Gastroesophageal sphincter (tissue), 3 donors: ENCODE results near the gene ISM1.

ENCODE experiments used
- CTCF ChIP-seq, 4 experiments: fragments of 200-600 bp in 2 of 4; fragments of 450-650 bp in 2 of 4; sonication (generic) in 1 of 4; IDR thresholded peaks; one replicate each; pipeline ENCODE4 v1.5.1; 2017 to 2019; ENCODE audit warnings: antibody characterized with exemption in 4 of 4, mild to moderate bottlenecking in 2 of 4, moderate library complexity in 2 of 4
- POLR2A ChIP-seq, 2 donors: fragments of 450-650 bp; IDR thresholded peaks; one replicate each; pipeline ENCODE4 v1.6.1; 2017; ENCODE audit warnings: antibody characterized with exemption in 2 of 2, mild to moderate bottlenecking in 2 of 2, moderate library complexity in 1 of 2
- POLR2AphosphoS5 ChIP-seq: sonication (generic); formaldehyde crosslinking; IDR thresholded peaks from one replicate; pipeline ENCODE4 v1.6.1; 2017; ENCODE audit warnings: antibody characterized with exemption

DNA sequence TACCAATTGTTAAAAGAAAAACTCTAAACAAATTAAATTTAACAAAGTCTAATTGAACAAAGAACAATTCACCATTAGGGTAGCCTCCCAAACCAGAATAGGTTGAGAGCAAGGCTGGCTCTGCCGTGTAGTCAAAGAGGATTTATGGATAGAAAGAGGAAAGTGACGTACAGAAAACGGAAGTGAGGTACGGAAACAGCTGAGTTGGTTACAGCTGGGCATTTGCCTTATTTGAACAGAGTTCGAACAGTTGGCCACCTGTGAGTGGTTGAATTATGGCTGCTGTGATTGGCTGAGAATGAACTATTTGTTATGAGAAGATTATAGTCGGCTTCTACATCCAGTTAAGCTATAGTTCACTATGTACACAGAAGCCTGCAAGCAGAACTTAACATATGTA is 18.5 kb upstream of the ISM1 start:
- TF ChIP-seq POLR2A (IDR thresholded peaks at IDR 0.05) = no peak
- TF ChIP-seq POLR2AphosphoS5 = no peak
- no peak for TF ChIP-seq CTCF (IDR thresholded peaks at IDR 0.05)
